HG03565 (cell line): ENCODE measurements around the gene ATP2A1.
"Not testable (repeated sequence)": the region's sequence is repeated elsewhere in the genome, so short reads cannot be mapped to it uniquely, and the experiment has no call there.

Experiments
- ATAC-seq: cut with Tn5 transposase; IDR thresholded peaks from one replicate; pipeline ENCODE4 v1.9.1; 2021; ENCODE audit warnings: mild to moderate bottlenecking, moderate library complexity; ENCODE audit not compliant: unreplicated experiment

ATP2A1 gene

GRCh38 chr16:28932339-28933141 lies 54.3 kb downstream of the ATP2A1 start:
- ATAC-seq: no peak

- no peak for ATAC-seq
Measured at GRCh38 chr16:28933171-28933570, 54.9 kb downstream of the ATP2A1 start.

DNA sequence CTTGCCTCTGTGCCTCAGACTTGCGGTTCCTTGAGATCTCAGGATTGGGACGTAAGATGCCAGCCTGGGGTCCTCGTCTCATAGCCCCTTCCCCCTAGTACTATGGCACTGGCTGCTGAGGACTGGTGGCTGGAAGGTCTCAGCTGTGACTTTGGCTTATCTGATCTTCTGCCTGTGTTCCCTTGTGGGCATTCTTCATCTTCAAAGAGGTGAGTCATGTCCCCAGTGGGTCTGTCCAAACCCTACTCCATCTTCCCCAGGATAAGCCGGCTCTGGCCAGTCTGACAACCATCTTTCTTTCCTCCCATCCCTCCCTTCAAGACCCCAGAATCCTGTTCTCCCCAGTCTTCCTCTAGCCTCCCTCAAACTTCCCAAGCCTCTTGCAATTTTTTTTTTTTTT lies 57.1 kb downstream of the ATP2A1 start:
- no peak for ATAC-seq

GRCh38 chr16:28935924-28936783 lies 57.9 kb downstream of the ATP2A1 start:
- ATAC-seq: peak; percentile 67

DNA sequence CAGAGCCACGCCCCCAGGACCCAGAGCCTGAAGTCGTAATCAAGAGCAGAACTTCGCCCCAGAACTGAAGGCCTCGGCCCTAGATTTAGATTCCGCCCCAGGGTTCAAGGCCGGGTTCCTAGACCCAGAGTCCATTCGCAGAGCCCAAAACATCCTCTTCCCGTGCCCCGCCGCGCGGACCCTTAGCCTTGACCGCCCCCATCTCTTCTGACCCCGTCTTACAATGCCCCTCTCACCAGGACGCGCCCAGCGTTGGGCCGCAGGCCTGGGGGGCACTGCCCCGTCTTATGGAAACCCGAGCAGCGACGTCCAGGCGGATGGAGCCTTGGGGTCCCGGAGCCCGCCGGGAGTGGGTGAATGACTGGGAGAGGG lies 58.5 kb downstream of the ATP2A1 start:
- no peak for ATAC-seq

GRCh38 chr16:28937222-28937876 lies 59.1 kb downstream of the ATP2A1 start:
- no peak for ATAC-seq

DNA sequence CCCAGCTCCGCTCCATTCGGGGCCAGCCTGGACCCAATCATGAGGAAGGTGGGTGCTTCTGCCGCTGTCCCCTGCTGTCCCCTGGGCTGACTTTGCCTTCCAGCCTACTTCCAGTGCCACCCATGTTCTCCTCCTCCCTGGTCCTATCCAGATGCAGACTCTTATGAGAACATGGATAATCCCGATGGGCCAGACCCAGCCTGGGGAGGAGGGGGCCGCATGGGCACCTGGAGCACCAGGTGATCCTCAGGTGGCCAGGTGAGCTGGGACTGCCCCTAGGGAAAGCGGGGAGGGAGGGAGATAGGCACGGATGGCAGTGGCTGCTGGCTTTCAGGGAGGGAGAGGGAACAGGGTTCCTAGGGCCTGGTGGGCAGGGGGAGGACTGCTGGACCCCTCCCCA lies 60.4 kb downstream of the ATP2A1 start:
- no peak for ATAC-seq

DNA sequence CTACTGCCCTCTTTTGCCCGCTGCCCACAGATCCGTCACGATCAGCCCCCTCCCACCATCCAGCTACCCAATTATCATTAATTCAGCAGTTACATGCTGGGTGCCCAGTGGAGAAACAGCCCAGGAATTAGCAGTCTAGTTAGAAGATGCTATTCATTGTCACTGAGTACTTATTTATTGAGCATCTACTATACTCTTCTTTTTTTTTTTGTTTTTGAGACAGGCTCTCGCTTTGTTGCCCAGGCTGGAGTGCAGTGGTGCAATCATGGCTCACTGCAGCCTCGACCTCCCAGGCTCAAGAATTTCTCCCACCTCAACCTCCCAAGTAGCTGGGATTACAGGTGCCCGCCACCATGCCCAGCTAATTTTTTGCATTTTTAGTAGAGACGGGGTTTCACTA lies 61.5 kb downstream of the ATP2A1 start:
- ATAC-seq: not testable (repeated sequence)

- no peak for ATAC-seq
Measured at GRCh38 chr16:28943281-28943680, 65.0 kb downstream of the ATP2A1 start.

- no peak for ATAC-seq
Measured at GRCh38 chr16:28946681-28947080, 68.4 kb downstream of the ATP2A1 start.

GRCh38 chr16:28950648-28951409 lies 72.5 kb downstream of the ATP2A1 start, which contains the start of gene NFATC2IP:
TSS of gene NFATC2IP (plus strand) at chr16:28950937. CDS start at chr16:28951012, 75 bp downstream.
- peak; percentile 89 for ATAC-seq

DNA sequence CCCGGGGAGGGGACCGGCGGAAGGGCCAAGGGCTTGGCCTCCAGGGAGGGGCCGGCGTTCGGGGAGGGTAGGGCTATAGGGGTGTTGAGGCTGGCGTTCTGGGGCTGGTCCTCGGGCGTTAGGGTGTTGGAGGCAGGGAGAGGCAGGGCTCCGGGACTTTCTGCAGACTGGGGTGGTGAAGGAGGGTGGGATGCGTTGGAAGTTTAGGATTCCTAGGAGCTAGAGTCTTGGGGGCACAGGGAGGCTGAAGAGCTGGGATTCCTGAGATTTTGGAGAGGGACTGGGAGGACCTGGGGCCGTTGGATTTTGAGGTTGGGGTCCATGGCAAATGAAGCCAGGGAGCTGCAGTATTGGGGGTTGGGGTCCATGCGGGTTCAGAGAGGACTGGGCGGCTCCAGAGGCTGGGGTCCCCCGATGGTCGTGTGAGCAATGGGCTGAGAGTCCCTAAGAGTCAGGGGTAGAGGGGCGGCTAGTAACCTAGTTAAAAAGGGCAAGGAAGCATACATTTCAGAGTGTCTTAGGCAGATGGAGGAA lies 73.2 kb downstream of the ATP2A1 start:
- ATAC-seq: no peak
